Nephron (organoid): Measurements from ENCODE around the gene DAB2.

Source experiments
- H3K27ac Mint-ChIP-seq, 3 experiments: 2 replicates each; pipeline ENCODE4 v1.8.0; 2020; ENCODE audit warnings: mixed read lengths in 3 of 3, mild to moderate bottlenecking in 2 of 3, moderate library complexity in 1 of 3
- H3K27me3 Mint-ChIP-seq: 2 replicates; pipeline ENCODE4 v1.8.0; 2021; ENCODE audit warnings: low read depth, mild to moderate bottlenecking, moderate library complexity, mixed read lengths
- H3K36me3 Mint-ChIP-seq: 2 replicates; pipeline ENCODE4 v1.8.0; 2020; ENCODE audit warnings: low read depth, mixed read lengths
- H3K4me1 Mint-ChIP-seq: 2 replicates; pipeline ENCODE4 v1.8.0; 2020; ENCODE audit warnings: mixed read lengths
- H3K4me3 Mint-ChIP-seq, 3 experiments: 2 replicates each; pipeline ENCODE4 v1.8.0; 2020; ENCODE audit warnings: mild to moderate bottlenecking in 3 of 3, mixed read lengths in 3 of 3, moderate library complexity in 2 of 3
- H3K9me3 Mint-ChIP-seq: 2 replicates; pipeline ENCODE4 v1.8.0; 2020; ENCODE audit warnings: mixed read lengths
- CTCF ChIP-seq, 3 experiments: fragments of 200-600 bp; sonication (generic); IDR thresholded peaks; one replicate each; pipeline ENCODE4 v1.5.0; 2021; ENCODE audit warnings: antibody characterized with exemption in 3 of 3; ENCODE audit not compliant: unreplicated experiment in 3 of 3

The DAB2 gene

GRCh38 chr5:39469176-39469575 is 44.4 kb upstream of the DAB2 start:
- Mint-ChIP-seq H3K27ac (no peak overlapping the region), H3K4me3 (no peak overlapping the region), H3K27me3 (no peaks in the 10 kb centered on the region), H3K36me3 (no peaks in the 10 kb centered on the region), H3K9me3 (no peaks in the 10 kb centered on the region), H3K4me1 (no peaks in the 10 kb centered on the region)
- no peak for TF ChIP-seq CTCF (IDR thresholded peaks at IDR 0.05; ENCODE audit: unreplicated experiment in 3 of 3)

DNA sequence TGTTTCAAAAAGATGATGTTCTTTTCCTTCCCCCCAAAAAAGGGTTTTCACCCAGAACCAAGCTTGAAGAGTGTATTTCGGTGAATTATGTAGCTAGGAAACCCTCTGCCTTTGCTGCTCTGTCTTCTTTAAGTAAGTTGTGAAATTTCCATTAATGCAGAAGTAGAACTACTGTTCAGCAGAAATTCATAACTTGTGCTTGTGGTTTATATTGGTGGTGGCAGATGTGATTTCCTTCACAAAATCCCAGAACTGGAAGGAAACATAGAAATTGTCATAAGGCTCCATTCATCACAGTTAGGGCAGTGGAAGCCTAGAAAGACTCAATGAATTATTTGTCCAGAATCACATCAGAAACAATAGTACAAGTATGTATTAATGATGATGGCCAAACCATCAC is 42.1 kb upstream of the DAB2 start:
- H3K9me3 Mint-ChIP-seq: no peaks in the 10 kb centered on the region

GRCh38 chr5:39465843-39466242 is 41.1 kb upstream of the DAB2 start:
- Mint-ChIP-seq H3K9me3 (no peaks in the 10 kb centered on the region), H3K27me3 (no peaks in the 10 kb centered on the region), H3K27ac (no peak overlapping the region), H3K36me3 (no peaks in the 10 kb centered on the region), H3K4me3 (no peak overlapping the region), H3K4me1 (no peaks in the 10 kb centered on the region)
- no peak for TF ChIP-seq CTCF (IDR thresholded peaks at IDR 0.05; ENCODE audit: unreplicated experiment in 3 of 3)

More for the DNA sequence above, 42.1 kb upstream of the DAB2 start:
- no peak overlapping the region for H3K4me3 Mint-ChIP-seq
- H3K27me3 Mint-ChIP-seq: no peaks in the 10 kb centered on the region
- TF ChIP-seq CTCF (IDR thresholded peaks at IDR 0.05; ENCODE audit: unreplicated experiment in 3 of 3): no peak
- no peaks in the 10 kb centered on the region for H3K36me3 Mint-ChIP-seq
- H3K4me1 Mint-ChIP-seq: no peaks in the 10 kb centered on the region
- H3K27ac Mint-ChIP-seq: no peak overlapping the region

- H3K4me3 Mint-ChIP-seq: no peak overlapping the region
- H3K9me3 Mint-ChIP-seq: no peaks in the 10 kb centered on the region
- H3K36me3 Mint-ChIP-seq: no peaks in the 10 kb centered on the region
- H3K4me1 Mint-ChIP-seq: no peaks in the 10 kb centered on the region
- no peak overlapping the region for H3K27ac Mint-ChIP-seq
- H3K27me3 Mint-ChIP-seq: no peaks in the 10 kb centered on the region
- TF ChIP-seq CTCF (IDR thresholded peaks at IDR 0.05; ENCODE audit: unreplicated experiment in 3 of 3): no peak
Measured at GRCh38 chr5:39465097-39465496, 40.3 kb upstream of the DAB2 start.

DNA sequence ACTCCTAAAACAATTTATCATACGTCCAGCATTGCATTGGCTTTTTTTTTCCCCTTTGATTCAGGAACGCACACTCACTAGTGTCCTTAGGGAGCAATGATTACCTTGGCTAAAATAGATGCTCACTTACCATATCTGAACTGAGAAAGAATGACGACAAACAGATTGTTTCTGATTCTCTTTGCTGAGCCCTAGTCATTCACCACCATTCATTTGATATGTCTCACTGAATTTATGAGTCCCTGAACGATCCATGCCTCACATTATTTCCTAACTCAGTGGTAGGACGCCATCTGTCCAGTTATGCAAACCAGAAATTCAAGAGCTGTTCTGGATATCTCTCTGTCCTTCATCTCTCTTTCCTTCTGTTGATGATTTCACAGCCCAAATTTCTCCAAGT is 39.3 kb upstream of the DAB2 start:
- H3K4me3 Mint-ChIP-seq: no peak overlapping the region
- no peaks in the 10 kb centered on the region for H3K27me3 Mint-ChIP-seq
- no peak overlapping the region for H3K27ac Mint-ChIP-seq
- H3K4me1 Mint-ChIP-seq: no peaks in the 10 kb centered on the region
- no peaks in the 10 kb centered on the region for H3K36me3 Mint-ChIP-seq
- H3K9me3 Mint-ChIP-seq: no peaks in the 10 kb centered on the region
- no peak for TF ChIP-seq CTCF (IDR thresholded peaks at IDR 0.05; ENCODE audit: unreplicated experiment in 3 of 3)

DNA sequence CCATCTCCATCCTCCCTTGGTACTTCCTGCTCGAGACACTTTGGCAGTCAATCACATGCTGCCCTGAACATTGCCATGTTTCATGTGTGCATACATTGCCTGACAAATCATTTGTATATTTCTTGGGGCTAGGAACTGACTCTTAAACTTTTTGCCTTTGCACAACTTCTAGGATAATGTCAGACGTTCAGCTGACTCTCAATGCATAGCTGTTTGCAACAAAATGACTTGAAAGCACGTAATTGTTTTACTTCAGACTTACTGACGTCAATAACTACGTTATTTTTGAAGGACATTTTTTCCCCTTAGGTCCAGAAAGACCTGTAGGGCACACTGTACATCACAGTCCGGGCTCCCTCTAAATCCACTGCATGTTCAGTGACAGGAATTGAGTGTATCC is 37.4 kb upstream of the DAB2 start:
- no peaks in the 10 kb centered on the region for H3K4me1 Mint-ChIP-seq
- H3K4me3 Mint-ChIP-seq: no peak overlapping the region
- TF ChIP-seq CTCF (IDR thresholded peaks at IDR 0.05; ENCODE audit: unreplicated experiment in 3 of 3): no peak
- H3K9me3 Mint-ChIP-seq: no peaks in the 10 kb centered on the region
- no peaks in the 10 kb centered on the region for H3K27me3 Mint-ChIP-seq
- H3K27ac Mint-ChIP-seq: no peak overlapping the region
- no peaks in the 10 kb centered on the region for H3K36me3 Mint-ChIP-seq
